GM19023 (cell line): ENCODE results near the gene OLFM4.

ENCODE experiments used
- ATAC-seq: cut with Tn5 transposase; IDR thresholded peaks from one replicate; pipeline ENCODE4 v1.9.1; 2021; ENCODE audit warnings: mild to moderate bottlenecking, moderate library complexity; ENCODE audit not compliant: unreplicated experiment

OLFM4 gene

DNA sequence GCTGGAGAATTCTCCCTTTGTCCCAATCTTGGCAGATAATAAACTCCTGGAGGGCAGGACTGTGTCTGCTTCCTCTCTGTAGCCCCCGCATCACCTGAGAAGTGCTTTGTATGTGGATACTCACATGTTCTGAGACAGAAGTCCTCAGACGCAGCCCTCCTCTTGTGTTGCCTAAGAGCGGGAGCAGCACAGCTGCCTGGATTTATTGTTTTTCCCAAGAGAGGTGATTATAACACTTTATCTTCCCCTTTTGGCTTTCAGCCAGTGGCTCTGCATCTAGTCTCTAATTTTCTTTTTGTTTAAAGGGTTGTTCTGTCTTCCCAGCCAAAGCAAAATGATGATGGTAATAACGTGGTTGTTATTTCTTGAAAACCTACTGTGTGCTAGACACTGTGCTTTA is 36.1 kb downstream of the OLFM4 start:
- ATAC-seq = no peak

DNA sequence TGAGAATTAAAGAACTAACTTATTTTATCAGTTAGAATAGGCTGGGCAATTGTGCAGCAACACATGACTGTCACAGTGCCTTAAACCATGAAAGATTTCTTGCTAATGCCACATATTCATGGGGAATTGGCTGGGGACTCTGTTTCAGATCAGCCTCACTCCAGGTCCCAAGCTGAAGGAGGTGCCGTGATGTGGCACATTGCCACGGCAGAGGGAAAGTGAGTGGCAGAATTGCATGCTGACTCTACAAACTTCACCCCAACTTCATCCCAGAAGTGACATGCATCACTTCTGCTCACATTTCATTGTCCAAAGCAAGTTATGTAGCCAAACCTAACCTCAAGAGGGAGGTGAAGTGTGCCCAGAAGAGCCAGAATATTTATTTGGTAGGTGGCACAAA is 37.8 kb downstream of the OLFM4 start:
- ATAC-seq = no peak

DNA sequence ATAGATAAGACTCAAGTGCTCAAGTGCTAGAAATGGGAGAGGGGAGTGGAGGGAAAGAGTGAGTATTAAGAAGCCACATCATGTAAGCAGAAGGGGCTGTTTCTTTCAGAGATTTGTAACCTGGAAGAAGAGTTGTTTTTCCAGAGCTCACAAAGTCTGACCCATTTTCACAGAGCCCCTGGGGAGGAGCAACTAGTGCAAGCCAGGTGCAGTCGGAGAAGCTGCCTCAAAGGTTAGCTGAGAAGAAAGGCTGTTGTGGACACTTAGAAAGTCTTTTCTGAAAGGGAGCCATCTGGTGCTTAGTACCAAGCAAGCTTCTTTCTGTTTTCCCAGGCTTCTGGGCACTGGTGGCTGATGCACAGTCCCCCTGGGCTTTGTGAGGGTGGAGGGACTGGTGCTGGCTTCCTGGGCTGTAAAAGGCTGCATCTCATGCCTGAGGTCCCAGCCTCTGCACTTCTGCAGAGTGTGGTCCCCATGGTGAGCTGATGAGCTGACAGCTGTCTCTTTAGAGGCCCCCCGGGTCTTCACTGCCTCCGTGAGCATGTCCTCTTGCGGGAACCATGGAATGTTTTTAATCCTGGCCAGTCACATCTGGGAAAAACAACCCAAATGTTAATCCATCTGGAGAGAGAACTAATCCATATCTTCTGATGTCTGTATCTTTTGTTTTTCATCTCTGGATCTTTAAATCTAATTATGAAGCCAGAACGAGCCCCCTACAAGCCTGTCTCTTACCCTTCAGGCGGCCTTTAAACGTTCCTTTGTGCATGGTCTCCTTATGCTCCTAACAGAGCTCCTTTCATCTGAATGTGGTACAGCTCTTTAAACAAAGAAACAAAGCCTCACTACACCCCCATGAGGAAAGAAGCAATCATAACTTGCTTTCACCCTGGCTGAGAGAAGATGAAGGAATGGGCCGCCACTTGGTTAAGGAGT is 40.2 kb downstream of the OLFM4 start:
- no peak for ATAC-seq

DNA sequence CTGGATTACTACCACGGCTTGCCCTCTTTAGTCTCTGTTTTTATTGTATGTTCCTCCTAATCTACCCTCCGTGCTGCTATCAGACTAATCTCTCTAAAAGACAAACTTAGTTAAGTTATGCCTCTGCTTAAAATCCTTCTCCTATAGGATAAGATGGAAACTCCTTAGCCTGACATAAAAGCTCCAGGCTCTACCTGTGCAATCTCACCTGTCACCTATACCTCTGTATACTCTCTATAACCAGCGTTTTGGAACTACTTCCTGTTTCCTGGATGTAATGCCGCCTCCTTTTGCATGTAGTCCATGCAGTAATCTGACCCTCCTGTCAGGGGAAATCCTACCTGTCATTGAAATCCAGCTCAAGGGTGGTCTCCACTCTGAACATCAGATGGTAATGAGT is 41.2 kb downstream of the OLFM4 start:
- ATAC-seq = no peak

DNA sequence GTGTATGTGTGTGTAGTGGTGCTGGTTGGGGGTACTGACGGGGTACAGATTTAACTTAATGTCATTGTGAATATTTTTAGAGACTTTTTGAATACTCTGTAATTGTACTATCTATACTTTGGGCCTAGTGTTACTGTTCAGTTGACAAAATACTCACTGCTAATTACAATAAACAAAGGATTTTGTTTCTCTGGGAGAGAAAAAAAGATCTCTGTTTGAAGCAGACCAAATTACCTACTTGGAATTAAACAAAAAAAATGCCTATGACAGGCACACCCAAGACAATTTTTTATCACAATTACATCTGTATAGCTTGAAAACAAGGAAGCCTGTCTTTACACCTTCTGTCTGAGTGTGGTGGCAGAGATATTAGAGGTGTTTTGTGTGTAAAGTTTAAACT is 45.1 kb downstream of the OLFM4 start:
- ATAC-seq = no peak

DNA sequence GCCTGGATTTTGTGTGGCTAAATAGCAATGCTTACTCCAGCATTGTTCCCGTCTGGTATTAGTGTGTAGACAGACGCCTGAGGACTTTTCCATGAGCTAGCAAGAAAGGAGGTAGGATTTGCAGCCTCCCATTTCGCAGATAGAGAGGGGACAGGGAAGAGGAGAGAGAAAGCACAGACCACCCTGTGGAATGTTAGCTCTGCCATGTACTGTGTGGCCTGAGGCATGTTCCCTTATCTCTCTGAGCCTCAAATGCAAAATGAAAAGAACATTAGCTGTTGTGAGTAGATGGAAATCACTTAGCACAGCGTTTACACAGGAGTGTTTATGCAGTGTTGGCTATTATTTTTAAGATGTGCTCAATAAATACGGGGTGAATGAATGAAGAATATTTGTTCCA is 45.5 kb downstream of the OLFM4 start:
- no peak for ATAC-seq

DNA sequence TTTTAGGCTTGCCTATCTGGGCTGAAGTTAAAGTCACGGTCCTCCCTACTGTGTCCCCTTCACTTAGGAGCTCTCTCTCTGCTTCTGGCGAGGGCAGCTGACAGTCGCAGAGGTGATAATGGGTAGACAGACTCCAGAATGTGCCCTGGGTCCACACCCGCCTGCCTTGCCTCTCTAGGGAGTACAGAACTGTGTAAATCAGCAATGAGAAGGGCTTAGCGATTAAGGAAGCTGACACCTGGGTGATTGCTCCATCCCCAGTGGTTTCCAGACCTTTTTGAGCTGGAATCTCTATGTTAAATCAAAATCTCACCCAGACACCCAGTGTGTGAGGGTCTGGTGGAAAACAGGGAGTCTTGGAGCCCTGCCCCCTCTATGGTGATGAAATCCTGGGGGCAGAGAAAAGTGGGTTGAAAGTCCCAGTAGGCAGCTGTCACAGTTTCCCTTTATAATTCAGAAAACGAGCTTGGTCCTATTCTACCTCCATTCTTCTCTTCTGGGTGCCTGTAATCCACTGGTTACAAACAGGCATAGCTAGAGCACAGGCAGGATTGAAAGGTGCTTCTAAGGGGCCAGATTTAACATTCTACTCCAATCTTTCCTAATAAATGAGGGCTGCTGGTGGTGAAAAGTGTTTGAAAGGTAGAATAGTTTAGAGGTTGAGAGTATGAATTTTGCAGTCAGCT is 46.9 kb downstream of the OLFM4 start:
- no peak for ATAC-seq

DNA sequence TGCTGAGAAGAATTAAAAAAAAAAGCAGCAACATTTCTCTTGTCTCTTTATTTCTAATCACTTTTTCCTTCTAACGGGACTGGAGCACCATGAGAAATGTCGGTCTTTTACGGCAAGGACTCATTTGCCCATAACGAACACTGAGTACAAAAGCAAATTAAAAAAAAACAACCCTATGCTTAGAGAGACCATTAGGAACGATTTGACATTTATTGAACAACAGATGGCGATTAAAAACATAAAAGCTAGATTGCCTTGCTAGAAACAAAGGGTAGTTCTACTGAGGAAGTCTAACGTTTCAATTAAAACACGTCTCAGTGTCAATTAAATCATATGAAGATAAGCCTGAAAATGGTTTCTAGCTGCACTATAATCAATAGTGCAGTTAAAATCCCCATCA is 51.1 kb downstream of the OLFM4 start:
- no peak for ATAC-seq

DNA sequence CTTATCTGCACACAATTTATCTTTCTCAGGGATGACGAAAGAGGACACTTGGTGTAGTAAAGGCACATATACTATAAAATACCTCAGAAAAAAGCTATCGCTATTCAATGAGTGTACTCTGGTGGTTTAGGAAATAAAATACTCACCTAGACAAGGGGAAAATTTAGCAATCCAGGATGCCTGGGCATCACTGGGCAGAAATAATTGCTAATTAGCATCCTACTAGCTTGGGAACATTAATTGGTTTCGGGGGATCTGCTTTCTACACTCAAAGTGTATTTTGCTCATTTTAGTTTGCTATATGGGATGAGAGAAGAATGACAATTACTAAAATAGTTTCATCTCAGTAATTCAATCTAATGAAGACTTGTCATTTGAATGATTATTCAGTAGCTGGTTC is 60.3 kb downstream of the OLFM4 start:
- ATAC-seq = no peak

DNA sequence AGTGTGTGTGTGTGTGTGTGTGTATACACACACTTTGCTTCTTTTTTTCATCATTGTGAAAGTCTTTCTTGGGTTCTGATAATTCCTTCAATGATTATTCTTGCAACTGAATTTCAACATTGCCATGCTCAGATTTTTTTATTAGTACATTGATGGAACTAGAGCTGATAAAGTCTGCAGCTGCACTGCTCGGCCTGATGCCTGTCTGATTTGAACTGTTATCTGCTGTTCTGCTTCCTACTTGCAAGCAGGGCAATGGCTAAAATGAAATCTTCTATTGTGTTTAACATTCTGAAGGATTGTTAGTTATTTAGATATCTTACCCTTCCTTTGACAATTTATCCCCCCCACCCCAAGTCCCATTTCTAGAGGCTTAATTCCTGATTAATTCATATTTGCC is 61.3 kb downstream of the OLFM4 start:
- no peak for ATAC-seq

DNA sequence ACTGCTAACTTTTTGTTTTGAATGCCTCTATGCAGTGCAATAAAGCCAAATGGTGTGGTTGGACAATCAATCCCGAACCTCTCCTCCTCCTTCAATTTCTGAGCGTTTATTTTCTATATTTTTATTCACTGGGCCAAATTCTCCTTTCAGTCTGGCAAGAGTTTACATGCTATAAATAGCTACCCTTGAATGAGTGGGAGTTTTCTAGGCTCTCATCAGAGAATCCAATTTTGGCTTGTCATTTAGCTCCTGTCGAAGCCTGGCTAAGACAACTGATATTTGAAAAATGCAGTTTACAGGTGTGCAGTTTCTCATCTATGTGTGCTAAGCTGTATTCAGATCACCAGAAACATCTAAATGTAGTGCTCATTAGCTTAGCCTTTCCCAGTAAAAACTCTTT is 61.8 kb downstream of the OLFM4 start:
- no peak for ATAC-seq

DNA sequence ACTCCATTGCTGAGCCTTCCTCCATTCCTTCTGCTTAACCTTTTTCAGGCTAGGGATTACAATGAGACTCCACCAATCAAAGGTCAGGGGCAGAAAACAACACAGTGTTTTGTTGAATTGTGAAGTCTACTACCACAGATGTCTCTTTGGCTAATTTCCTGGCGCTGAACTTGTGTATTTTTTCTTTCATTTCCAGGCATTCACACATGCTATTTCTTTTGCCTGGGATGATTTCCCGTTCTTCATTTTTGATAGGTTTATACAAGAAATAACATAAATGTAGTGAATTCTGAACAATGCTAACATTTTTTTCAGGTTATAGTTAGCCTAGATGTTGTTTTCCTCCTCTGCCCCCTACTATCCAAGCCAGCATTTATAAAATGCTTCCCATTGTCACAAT is 64.3 kb downstream of the OLFM4 start:
- ATAC-seq = no peak

DNA sequence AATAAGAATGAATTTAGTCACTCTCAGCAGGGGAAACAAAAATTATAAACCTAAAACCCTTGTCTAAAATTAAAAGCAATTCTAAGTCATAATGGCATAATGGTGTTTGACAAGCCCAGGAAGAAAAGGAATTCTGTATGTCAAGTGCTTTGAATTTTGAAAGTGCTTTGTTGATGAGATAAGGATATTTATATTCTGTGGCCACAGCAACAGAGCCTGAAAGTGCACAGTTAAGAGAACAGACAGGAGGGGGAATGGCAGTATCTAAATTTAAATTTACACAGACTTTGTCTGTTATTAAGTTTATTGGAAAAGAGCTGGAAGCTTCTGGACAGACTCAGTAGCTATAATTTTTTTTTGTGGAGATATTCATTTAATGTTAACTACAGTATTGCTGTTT is 69.8 kb downstream of the OLFM4 start:
- no peak for ATAC-seq

DNA sequence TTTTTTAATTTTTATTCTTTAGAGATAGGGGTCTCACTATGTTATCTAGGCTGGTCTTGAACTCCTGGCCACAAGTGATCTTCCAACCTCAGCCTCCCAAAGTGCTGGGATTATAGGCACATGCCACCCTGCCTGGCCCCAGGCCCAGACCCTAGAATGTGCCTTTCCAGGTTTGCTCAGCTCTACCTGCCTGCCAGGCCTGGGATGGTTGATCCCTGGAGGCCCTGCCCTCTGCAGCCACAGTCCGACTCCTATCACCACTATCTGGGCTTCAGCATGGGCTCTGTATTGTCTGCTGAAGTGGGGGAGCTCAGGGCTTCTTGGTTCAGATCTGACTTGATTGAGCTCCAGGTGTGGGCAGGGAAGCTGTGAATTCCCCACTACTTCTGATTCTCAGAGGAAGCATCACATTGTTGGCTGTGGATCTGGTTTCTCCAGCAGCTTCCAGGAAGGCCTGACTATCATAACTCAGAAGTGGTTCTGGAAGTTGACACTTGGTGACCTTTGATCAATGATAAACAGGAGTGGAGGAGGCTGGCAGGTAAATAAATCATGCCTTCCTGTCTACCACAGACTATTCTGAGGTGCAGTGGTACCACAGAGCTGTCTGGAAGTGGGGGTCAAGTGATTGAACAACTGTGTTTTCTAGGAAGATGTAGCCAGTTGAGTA is 71.9 kb downstream of the OLFM4 start:
- ATAC-seq = no peak
